Measurements from ENCODE around the gene DAW1.
"Not testable (repeated sequence)": the region's sequence is repeated elsewhere in the genome, so short reads cannot be mapped to it uniquely, and the experiment has no call there.

Gene DAW1

GRCh38 chr2:227871375-227871791, at the start of gene DAW1:
Gene DAW1, plus strand, starts transcription at chr2:227871631. Its CDS starts 59 bp downstream, at chr2:227871690.
- in situ Hi-C loops (cut with HindIII; ENCODE audit: low sequenced_read_pairs) = no loop called here

- in situ Hi-C loops (cut with HindIII; ENCODE audit: low sequenced_read_pairs) = loop anchor here (5.0 kb wide), 1 partner anchor 40 kb away; no protein-coding TSS in a partner anchor
Measured at GRCh38 chr2:227822416-227823003, 48.9 kb upstream of the DAW1 start.

- in situ Hi-C loops (cut with HindIII; ENCODE audit: low sequenced_read_pairs) = loop anchor here (5.0 kb wide), 1 partner anchor 42 kb away; no protein-coding TSS in a partner anchor
Measured at GRCh38 chr2:227823922-227824321, 47.5 kb upstream of the DAW1 start.

GRCh38 chr2:227824711-227825110, 46.7 kb upstream of the DAW1 start:
- in situ Hi-C loops (cut with HindIII; ENCODE audit: low sequenced_read_pairs) = loop anchor here (5.0 kb wide), 1 partner anchor 42 kb away; no protein-coding TSS in a partner anchor

- in situ Hi-C loops (cut with HindIII; ENCODE audit: low sequenced_read_pairs) = no loop called here
Measured at GRCh38 chr2:227826019-227826521, 45.4 kb upstream of the DAW1 start.

GRCh38 chr2:227826563-227826962, 44.9 kb upstream of the DAW1 start:
- in situ Hi-C loops (cut with HindIII; ENCODE audit: low sequenced_read_pairs) = no loop called here

- in situ Hi-C loops (cut with HindIII; ENCODE audit: low sequenced_read_pairs) = no loop called here
Measured at GRCh38 chr2:227827143-227827542, 44.3 kb upstream of the DAW1 start.

- in situ Hi-C loops (cut with HindIII; ENCODE audit: low sequenced_read_pairs) = no loop called here
Measured at GRCh38 chr2:227828477-227828912, 42.9 kb upstream of the DAW1 start.

GRCh38 chr2:227829337-227829736, 42.1 kb upstream of the DAW1 start:
- in situ Hi-C loops (cut with HindIII; ENCODE audit: low sequenced_read_pairs) = no loop called here

- in situ Hi-C loops (cut with HindIII; ENCODE audit: low sequenced_read_pairs) = no loop called here
Measured at GRCh38 chr2:227834423-227834822, 37.0 kb upstream of the DAW1 start.

- in situ Hi-C loops (cut with HindIII; ENCODE audit: low sequenced_read_pairs) = no loop called here
Measured at GRCh38 chr2:227834916-227835650, 36.3 kb upstream of the DAW1 start.

- in situ Hi-C loops (cut with HindIII; ENCODE audit: low sequenced_read_pairs) = not testable (repeated sequence)
Measured at GRCh38 chr2:227839339-227840129, 31.9 kb upstream of the DAW1 start.

- in situ Hi-C loops (cut with HindIII; ENCODE audit: low sequenced_read_pairs) = no loop called here
Measured at GRCh38 chr2:227846831-227847230, 24.6 kb upstream of the DAW1 start.

- in situ Hi-C loops (cut with HindIII; ENCODE audit: low sequenced_read_pairs) = no loop called here
Measured at GRCh38 chr2:227848146-227848545, 23.3 kb upstream of the DAW1 start.

- in situ Hi-C loops (cut with HindIII; ENCODE audit: low sequenced_read_pairs) = no loop called here
Measured at GRCh38 chr2:227848586-227848985, 22.8 kb upstream of the DAW1 start.

- in situ Hi-C loops (cut with HindIII; ENCODE audit: low sequenced_read_pairs) = loop anchor here (5.0 kb wide), 1 partner anchor 78 kb away; no protein-coding TSS in a partner anchor
Measured at GRCh38 chr2:227849906-227850305, 21.5 kb upstream of the DAW1 start.

- in situ Hi-C loops (cut with HindIII; ENCODE audit: low sequenced_read_pairs) = loop anchor here (5.0 kb wide), 1 partner anchor 81 kb away; no protein-coding TSS in a partner anchor
Measured at GRCh38 chr2:227853204-227853629, 18.2 kb upstream of the DAW1 start.

GRCh38 chr2:227853765-227854271, 17.6 kb upstream of the DAW1 start:
- in situ Hi-C loops (cut with HindIII; ENCODE audit: low sequenced_read_pairs) = loop anchor here (5.0 kb wide), 1 partner anchor 82 kb away; no protein-coding TSS in a partner anchor

- in situ Hi-C loops (cut with HindIII; ENCODE audit: low sequenced_read_pairs) = no loop called here
Measured at GRCh38 chr2:227855440-227855839, 16.0 kb upstream of the DAW1 start.

- in situ Hi-C loops (cut with HindIII; ENCODE audit: low sequenced_read_pairs) = no loop called here
Measured at GRCh38 chr2:227856697-227857096, 14.7 kb upstream of the DAW1 start.

- in situ Hi-C loops (cut with HindIII; ENCODE audit: low sequenced_read_pairs) = no loop called here
Measured at GRCh38 chr2:227860221-227860641, 11.2 kb upstream of the DAW1 start.
